NCI-H2227 (cell line): ENCODE results near the gene MAPT.
"Not testable (repeated sequence)": the region's sequence is repeated elsewhere in the genome, so short reads cannot be mapped to it uniquely, and the experiment has no call there.

Experiments used
- DNase-seq: peaks from one replicate; lab custom pipeline; 2025; ENCODE audit not compliant: unreplicated experiment; lab: John Stamatoyannopoulos, UW

The MAPT gene

GRCh38 chr17:45861165-45861564, 33.2 kb upstream of the MAPT start:
- DNase-seq, result no peak

GRCh38 chr17:45862127-45862526, 32.2 kb upstream of the MAPT start:
- DNase-seq, result not testable (repeated sequence)

- no peak for DNase-seq
Observed at GRCh38 chr17:45863857-45864654, 30.3 kb upstream of the MAPT start.

GRCh38 chr17:45867171-45867570, 27.2 kb upstream of the MAPT start:
- DNase-seq, result no peak

GRCh38 chr17:45867702-45868101, 26.7 kb upstream of the MAPT start:
- DNase-seq, result no peak

- no peak for DNase-seq
Observed at GRCh38 chr17:45868276-45868675, 26.1 kb upstream of the MAPT start.

GRCh38 chr17:45869676-45870341, 24.5 kb upstream of the MAPT start:
- no peak for DNase-seq

- no peak for DNase-seq
Observed at GRCh38 chr17:45870342-45870974, 23.9 kb upstream of the MAPT start.

- no peak for DNase-seq
Observed at GRCh38 chr17:45871718-45872117, 22.6 kb upstream of the MAPT start.

- DNase-seq, result peak; percentile 35
Observed at GRCh38 chr17:45873728-45874127, 20.6 kb upstream of the MAPT start.

- DNase-seq, result no peak
Observed at GRCh38 chr17:45874151-45874550, 20.2 kb upstream of the MAPT start.

GRCh38 chr17:45876539-45876938, 17.8 kb upstream of the MAPT start:
- DNase-seq, result no peak

GRCh38 chr17:45877467-45877866, 16.9 kb upstream of the MAPT start:
- DNase-seq, result no peak

- no peak for DNase-seq
Observed at GRCh38 chr17:45883063-45883462, 11.3 kb upstream of the MAPT start.

GRCh38 chr17:45886852-45887251, 7.5 kb upstream of the MAPT start:
- no peak for DNase-seq

GRCh38 chr17:45888392-45888791, 6.0 kb upstream of the MAPT start:
- DNase-seq, result no peak

- DNase-seq, result no peak
Observed at GRCh38 chr17:45889579-45889978, 4.8 kb upstream of the MAPT start.

GRCh38 chr17:45893725-45894021, 681 bp upstream of the MAPT start:
- peak; percentile 79 for DNase-seq

GRCh38 chr17:45895304-45895968, 1.1 kb downstream of the MAPT start:
- peak; percentile 94 for DNase-seq

GRCh38 chr17:45895969-45896785, 1.8 kb downstream of the MAPT start:
- peak; percentile 79 for DNase-seq
